Lower leg skin (tissue), 4 donors: ENCODE results near the gene CLCNKB. TPM values are rescaled to one million over a fixed set of nuclear protein-coding genes. Genes with fewer than 3 reads are reported as not detected.

Source experiments
- DNase-seq, 2 donors: peaks; one replicate each; pipeline ENCODE4 v3.0.0-alpha.2; 2019; ENCODE audit warnings: low spot score in 2 of 2
- H3K4me3 ChIP-seq: fragments of 200-600 bp; sonication (generic); 2 replicates; pipeline ENCODE4 v1.5.1; 2017; ENCODE audit warnings: mild to moderate bottlenecking, low read depth; ENCODE audit not compliant: poor library complexity, severe bottlenecking
- CTCF ChIP-seq, 3 donors: fragments of 450-650 bp; IDR thresholded peaks; one replicate each; pipeline ENCODE4 v1.5.1; 2016; ENCODE audit warnings: antibody characterized with exemption in 3 of 3, mild to moderate bottlenecking in 3 of 3, moderate library complexity in 2 of 3
- POLR2A ChIP-seq, 2 donors: fragments of 450-650 bp; IDR thresholded peaks; one replicate each; pipeline ENCODE4 v1.6.1; 2016 to 2017; ENCODE audit warnings: antibody characterized with exemption in 2 of 2, mild to moderate bottlenecking in 1 of 2, moderate library complexity in 1 of 2
- WGBS, 2 donors: methylation state at CpG; one replicate each; pipeline ENCODE4 v1.1.5; 2018; 5-methylcytosine and 5-hydroxymethylcytosine counted together
- intact Hi-C: fragments of 100-400 bp; cut with DNase I; formaldehyde crosslinking; loops from one replicate; pipeline ENCODE4 v1.15.0; 2023; ENCODE audit warnings: low total_unique reads
- total RNA-seq, 4 donors: library from RNA; depleted of rRNA; stranded (reverse); fragments of >200 nt; gene quantifications; one replicate each; pipeline ENCODE4 v1.1.0, GENCODE V29; 2016

CLCNKB gene
- total RNA-seq, 4 donors from 2014 or later: 0.26 TPM; not detected in 3

DNA sequence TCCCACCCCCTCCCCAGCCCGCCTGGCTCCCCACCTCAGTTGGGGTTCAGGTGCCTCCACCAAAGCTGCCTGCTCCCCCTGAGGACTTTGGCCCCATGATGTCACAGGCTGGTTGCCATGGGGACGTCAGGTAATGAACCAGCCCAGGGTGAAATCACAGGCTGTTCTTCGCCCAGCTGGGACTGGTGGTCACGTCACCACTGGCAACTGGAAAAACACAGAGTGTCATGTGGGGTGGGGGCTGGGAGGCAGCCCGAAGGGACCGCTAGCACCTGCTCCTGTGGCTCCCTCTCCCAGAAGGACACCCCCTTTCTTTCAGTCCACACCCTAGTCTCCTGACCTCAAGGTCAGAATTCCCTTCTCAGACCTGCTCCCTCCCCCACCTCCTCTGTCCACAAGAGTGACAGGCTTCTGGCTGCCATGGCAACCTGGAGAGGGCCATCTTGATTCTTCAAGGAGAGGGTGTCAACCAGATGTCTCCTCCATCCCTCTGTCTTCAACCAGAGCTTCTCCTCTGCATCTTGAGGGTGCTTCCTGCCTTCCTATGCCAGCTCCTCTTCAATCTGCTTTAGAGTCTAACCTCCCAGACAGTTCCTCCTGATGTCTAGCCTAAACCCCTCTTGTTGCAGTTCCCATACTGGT is 23.7 kb downstream of the CLCNKB start:
- DNase-seq: no peak
- no peak for TF ChIP-seq POLR2A (IDR thresholded peaks at IDR 0.05)
- no peak for TF ChIP-seq CTCF (IDR thresholded peaks at IDR 0.05)
- WGBS, 2 donors: 61 to 62% methylated on average over 3 to 6 of the region's 6 CpGs
- intact Hi-C loops: no loop called here
- no peak overlapping the region for H3K4me3 ChIP-seq

DNA sequence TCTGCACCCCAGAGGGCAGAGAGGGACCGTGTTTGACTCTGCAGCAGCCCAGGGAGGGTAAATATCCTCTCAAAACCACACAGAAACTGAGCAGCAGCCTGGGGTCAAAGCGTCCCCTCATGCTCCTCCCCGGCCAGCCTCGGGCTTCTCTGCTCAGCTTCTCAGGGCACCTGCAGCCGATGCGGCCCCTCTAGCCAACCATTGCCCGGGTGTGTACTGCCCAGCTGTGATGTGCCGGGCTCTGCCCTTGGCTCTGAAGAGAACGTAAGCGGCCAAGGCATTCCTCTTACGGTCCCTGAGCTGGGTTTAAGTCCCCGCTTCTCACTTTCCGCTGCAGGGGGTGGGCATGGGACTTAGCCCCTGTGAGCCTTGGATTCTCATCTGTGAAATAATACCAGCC is 24.4 kb downstream of the CLCNKB start:
- TF ChIP-seq CTCF (IDR thresholded peaks at IDR 0.05) (no peak), POLR2A (IDR thresholded peaks at IDR 0.05) (no peak)
- H3K4me3 ChIP-seq: no peak overlapping the region
- intact Hi-C loops: no loop called here
- no peak for DNase-seq
- 71 to 80% methylated on average over 6 to 13 of the region's 13 CpGs for WGBS, 2 donors

- no peak for DNase-seq
- WGBS, 2 donors: 59 to 76% methylated on average over 11 of the region's 11 CpGs
- intact Hi-C loops: no loop called here
- TF ChIP-seq CTCF (IDR thresholded peaks at IDR 0.05) (no peak), POLR2A (IDR thresholded peaks at IDR 0.05) (no peak)
- H3K4me3 ChIP-seq: no peak overlapping the region
Observed at GRCh38 chr1:16068356-16069270, 25.0 kb downstream of the CLCNKB start.

DNA sequence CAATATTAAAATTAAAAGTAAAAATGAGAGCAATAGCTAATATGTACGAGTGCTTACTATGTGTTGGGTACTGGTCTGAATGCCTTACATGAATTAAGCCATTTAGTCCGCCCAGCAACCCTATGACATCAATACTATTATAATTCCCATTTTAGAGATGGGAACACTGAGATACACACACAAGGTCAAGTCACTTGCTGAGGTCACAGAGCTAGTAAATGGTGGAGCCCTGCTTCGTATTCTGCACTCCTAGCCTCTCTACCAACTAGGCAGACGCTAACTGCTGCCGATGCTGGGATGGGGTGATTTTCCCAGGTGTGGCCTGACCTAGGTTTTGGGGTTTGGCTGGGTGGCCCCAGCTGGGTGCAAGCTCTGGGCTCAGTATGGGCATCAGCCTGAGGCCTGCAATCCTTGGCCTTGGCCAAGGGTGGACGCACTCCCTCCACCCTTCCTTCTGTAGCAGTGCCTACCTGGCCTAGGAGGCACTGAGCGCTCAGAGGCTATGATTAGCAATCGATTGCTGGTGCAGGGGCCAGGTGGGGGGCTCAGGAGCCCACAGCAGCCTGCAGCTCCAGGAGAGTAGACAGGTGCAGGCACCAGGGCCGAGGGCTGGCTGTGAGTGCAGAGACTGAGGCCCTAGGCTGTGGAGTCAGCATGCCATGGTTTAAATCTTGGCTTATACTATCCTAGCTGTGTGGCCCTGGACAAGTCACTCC is 27.2 kb downstream of the CLCNKB start:
- TF ChIP-seq CTCF (IDR thresholded peaks at IDR 0.05) (no peak), POLR2A (IDR thresholded peaks at IDR 0.05) (no peak)
- WGBS, 2 donors: 93 to 95% methylated on average over 9 of the region's 9 CpGs
- no peak for DNase-seq
- intact Hi-C loops: no loop called here
- H3K4me3 ChIP-seq: no peak overlapping the region

DNA sequence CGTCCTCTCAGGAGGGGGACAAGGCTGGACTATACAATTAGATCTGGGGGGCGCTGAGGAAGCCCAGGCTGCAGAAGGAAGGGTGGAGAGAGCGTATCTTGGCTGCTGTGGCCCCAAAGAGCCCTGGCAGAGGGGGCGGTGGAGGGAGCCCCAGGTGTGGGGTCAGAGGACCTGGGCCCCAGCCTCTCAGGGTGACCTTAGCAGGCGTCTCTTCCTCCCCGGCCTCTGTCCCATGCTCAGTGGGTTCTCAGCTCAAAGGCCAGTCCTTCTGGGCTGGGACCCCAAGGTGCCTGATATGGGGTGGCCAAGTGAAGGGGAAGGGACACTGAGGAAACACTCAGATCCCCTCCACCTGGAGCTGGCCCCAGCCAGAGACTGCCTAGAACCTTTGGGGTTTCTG is 28.0 kb downstream of the CLCNKB start:
- DNase-seq: no peak
- WGBS, 2 donors: 91 to 96% methylated on average over 5 to 6 of the region's 6 CpGs
- no peak for TF ChIP-seq POLR2A (IDR thresholded peaks at IDR 0.05)
- TF ChIP-seq CTCF (IDR thresholded peaks at IDR 0.05): no peak
- no peak overlapping the region for H3K4me3 ChIP-seq
- intact Hi-C loops: no loop called here
